CD4-positive, CD25-positive, alpha-beta regulatory T cell (primary cell): ENCODE data around the gene SFXN4. TPM values are rescaled to one million over a fixed set of nuclear protein-coding genes. Genes with fewer than 3 reads are reported as not detected.
A peak's percentile ranks its signal among the peaks of the same experiment; 100 is the strongest.
"Not testable (repeated sequence)": the region's sequence is repeated elsewhere in the genome, so short reads cannot be mapped to it uniquely, and the experiment has no call there.

Source experiments
- ATAC-seq, 2 donors: fragments of 150-1000 bp; cut with Tn5 transposase; one replicate each; pipeline ENCODE4 v1.10.0; 2021; ENCODE audit warnings: low read depth in 2 of 2, moderate number of reproducible peaks in 2 of 2, moderate library complexity in 1 of 2
- DNase-seq, 3 donors: peaks; one replicate each; pipeline versions ENCODE4 v3.0.0 to v3.0.0-alpha.2; 2012 to 2022; ENCODE audit warnings: mixed read lengths in 1 of 3
- H3K27ac ChIP-seq: one replicate; pipeline ENCODE4 v1.7.0; 2013; ENCODE audit warnings: mild to moderate bottlenecking, low read length; ENCODE audit not compliant: insufficient read depth, poor library complexity, severe bottlenecking
- H3K27me3 ChIP-seq: one replicate; pipeline ENCODE4 v1.7.0; 2013; ENCODE audit warnings: low read length; ENCODE audit not compliant: control insufficient read depth, insufficient read depth
- H3K36me3 ChIP-seq: one replicate; pipeline ENCODE4 v1.7.0; 2013; ENCODE audit warnings: mild to moderate bottlenecking, low read length, moderate library complexity; ENCODE audit not compliant: control insufficient read depth, insufficient read depth
- H3K4me1 ChIP-seq: 2 replicates; pipeline ENCODE4 v1.7.0; 2013; ENCODE audit warnings: mild to moderate bottlenecking, low read length; ENCODE audit not compliant: insufficient read depth, control insufficient read depth, poor library complexity, severe bottlenecking
- H3K4me3 ChIP-seq: one replicate; pipeline ENCODE4 v1.7.0; 2013; ENCODE audit warnings: low read depth, mild to moderate bottlenecking, low read length, moderate library complexity
- H3K9me3 ChIP-seq, 2 experiments: 1 replicate in 1 of 2; 2 replicates in 1 of 2; pipeline ENCODE4 v1.7.0; 2013; ENCODE audit warnings: low read length in 2 of 2, mild to moderate bottlenecking in 1 of 2, moderate library complexity in 1 of 2; ENCODE audit not compliant: control insufficient read depth in 2 of 2
- H3K27ac Mint-ChIP-seq, 3 donors: one replicate each; pipeline ENCODE4 v1.8.0; 2020 to 2022; ENCODE audit warnings: mild to moderate bottlenecking in 3 of 3, mixed read lengths in 3 of 3, moderate library complexity in 2 of 3
- H3K27me3 Mint-ChIP-seq: one replicate; pipeline ENCODE4 v1.8.0; 2022; ENCODE audit warnings: mild to moderate bottlenecking, mixed read lengths
- H3K36me3 Mint-ChIP-seq: one replicate; pipeline ENCODE4 v1.8.0; 2020; ENCODE audit warnings: mixed read lengths
- H3K4me1 Mint-ChIP-seq, 4 donors: one replicate each; pipeline ENCODE4 v1.8.0; 2020 to 2022; ENCODE audit warnings: mixed read lengths in 4 of 4, mild to moderate bottlenecking in 1 of 4
- H3K4me3 Mint-ChIP-seq, 4 donors: one replicate each; pipeline ENCODE4 v1.8.0; 2020 to 2022; ENCODE audit warnings: mild to moderate bottlenecking in 4 of 4, mixed read lengths in 4 of 4, moderate library complexity in 3 of 4
- H3K9me3 Mint-ChIP-seq, 7 donors: one replicate each; pipeline ENCODE4 v1.8.0; 2020 to 2022; ENCODE audit warnings: mixed read lengths in 7 of 7, mild to moderate bottlenecking in 3 of 7, moderate library complexity in 2 of 7
- polyA plus RNA-seq, 4 donors: library from polyadenylated mRNA; unstranded; fragments of 300-500 nt; fragmentation: Illumina TruSeq; gene quantifications; one replicate each; pipeline ENCODE4 v1.2.3, GENCODE V29; 2021
- total RNA-seq: library from RNA; stranded (reverse); gene quantifications from one replicate; pipeline ENCODE4 v1.2.3, GENCODE V29; 2022

Gene SFXN4
- total and polyA plus RNA-seq, 5 donors from 2014 or later, result 10.7 to 23.7 (median 15.1) TPM

DNA sequence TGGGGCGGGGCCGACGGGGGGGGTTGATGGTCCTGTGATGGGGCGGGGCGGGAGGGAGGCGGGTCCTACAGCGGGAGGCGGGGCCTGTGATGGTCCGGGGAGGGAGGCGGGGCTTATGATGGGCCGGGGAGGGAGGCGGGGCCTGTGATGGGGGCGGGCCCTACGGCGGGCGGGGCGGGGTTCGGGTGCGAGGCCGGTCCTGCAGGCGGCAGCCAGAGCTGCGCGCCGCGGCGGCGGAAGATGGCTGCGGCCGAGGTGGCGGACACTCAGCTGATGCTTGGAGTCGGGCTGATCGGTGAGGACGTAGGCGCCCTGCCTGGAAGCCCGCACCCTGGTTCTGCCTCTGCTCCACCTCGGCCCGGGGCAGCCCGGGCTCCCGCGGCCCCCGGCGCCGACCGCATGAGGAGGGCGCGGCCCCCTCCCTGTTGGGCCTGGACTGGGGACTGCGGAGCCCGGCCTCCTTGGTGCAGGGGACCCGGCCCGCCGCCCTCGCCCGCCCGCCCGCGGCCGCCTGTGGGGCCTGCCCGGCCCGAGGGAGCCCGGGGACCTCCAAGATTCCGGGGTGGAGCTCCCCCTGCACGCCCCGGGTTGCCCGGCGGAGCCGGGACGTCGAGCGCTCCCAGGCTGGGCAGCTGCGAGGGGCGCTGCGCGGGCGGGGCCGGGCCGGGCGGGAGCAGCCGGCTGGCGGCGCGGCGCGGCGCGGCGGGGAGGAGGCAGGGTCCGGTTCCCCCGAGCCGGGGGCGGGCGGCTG lies 61.4 kb downstream of the SFXN4 start, which contains the start of gene DENND10:
TSS of gene DENND10 (plus strand) at position 211 of the 751 bp plus-strand sequence. CDS start at position 241, 30 bp downstream.
- ATAC-seq (peak; percentile 79 to 82), DNase-seq (peak; percentile 64 to 82 (median 73))
- H3K27me3 ChIP-seq, result no peaks in the 10 kb centered on the region
- Mint-ChIP-seq H3K27ac (peak within 1 kb of the TSS; percentile 82 to 93 (median 87)), H3K4me3 (peak within 1 kb of the TSS; percentile 88 to 94 (median 90)), H3K9me3 (peaks cover 0 to 2% (median 0%) of the 10 kb centered on the region in 7 donors), H3K36me3 (peaks cover 7% of the 10 kb centered on the region), H3K4me1 (peaks cover 9 to 52% (median 20%) of the 10 kb centered on the region in 4 donors), H3K27me3 (no peaks in the 10 kb centered on the region)
- H3K9me3 ChIP-seq, result no peaks in the 10 kb centered on the region
- peak within 1 kb of the TSS; percentile 78 for H3K4me3 ChIP-seq
- peak within 1 kb of the TSS; percentile 67 for H3K27ac ChIP-seq
- H3K36me3 ChIP-seq, result peaks cover 5% of the 10 kb centered on the region
- peaks cover 13% of the 10 kb centered on the region for H3K4me1 ChIP-seq

DNA sequence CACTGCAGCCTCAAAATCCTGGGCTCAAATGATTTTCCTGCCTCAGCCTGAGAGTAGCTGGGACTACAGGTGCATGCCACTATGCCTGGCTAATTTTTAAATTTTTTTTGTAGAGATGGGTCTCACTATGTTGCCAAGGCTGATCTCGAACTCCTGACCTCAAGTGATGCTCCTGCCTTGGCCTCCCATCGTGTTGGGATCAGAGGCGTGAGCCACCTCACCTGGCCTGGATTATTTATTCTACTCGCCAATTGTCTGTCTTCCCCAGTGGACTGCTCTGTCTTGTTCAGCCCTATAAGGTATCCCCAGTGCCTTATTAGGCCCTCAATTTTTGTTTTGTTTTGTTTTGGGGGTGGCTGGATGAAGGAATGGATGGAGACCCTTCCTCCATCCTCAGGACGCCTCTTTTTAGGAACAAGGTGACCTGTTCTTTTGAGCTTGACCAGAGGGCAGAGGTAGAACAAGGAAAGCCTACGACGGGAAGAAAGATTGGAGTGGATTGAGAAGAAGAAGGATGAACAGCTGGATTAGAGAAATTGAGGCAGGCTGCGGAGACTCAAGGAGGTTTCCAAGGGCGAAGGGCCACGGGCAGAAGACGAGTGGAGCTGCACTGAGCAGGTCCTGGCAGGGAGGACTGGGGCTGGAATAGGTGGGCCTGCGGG lies 62.1 kb downstream of the SFXN4 start:
- DNase-seq (no peak), ATAC-seq (no peak)
- H3K27ac Mint-ChIP-seq, result peak overlapping the region in 2 of 3 donors; percentile 87 to 93
- H3K27me3 Mint-ChIP-seq, result no peaks in the 10 kb centered on the region
- Histone ChIP-seq H3K4me3 (peak overlapping the region; percentile 21), H3K27me3 (no peaks in the 10 kb centered on the region), H3K27ac (peak overlapping the region; percentile 67), H3K9me3 (no peaks in the 10 kb centered on the region), H3K4me1 (peaks cover 13% of the 10 kb centered on the region), H3K36me3 (no peaks in the 10 kb centered on the region)
- peaks cover 8 to 52% (median 20%) of the 10 kb centered on the region in 4 donors for H3K4me1 Mint-ChIP-seq
- H3K4me3 Mint-ChIP-seq, result peak overlapping the region; percentile 88 to 94 (median 90)
- H3K9me3 Mint-ChIP-seq, result peaks cover 0 to 2% (median 0%) of the 10 kb centered on the region in 7 donors
- H3K36me3 Mint-ChIP-seq, result peaks cover 6% of the 10 kb centered on the region

DNA sequence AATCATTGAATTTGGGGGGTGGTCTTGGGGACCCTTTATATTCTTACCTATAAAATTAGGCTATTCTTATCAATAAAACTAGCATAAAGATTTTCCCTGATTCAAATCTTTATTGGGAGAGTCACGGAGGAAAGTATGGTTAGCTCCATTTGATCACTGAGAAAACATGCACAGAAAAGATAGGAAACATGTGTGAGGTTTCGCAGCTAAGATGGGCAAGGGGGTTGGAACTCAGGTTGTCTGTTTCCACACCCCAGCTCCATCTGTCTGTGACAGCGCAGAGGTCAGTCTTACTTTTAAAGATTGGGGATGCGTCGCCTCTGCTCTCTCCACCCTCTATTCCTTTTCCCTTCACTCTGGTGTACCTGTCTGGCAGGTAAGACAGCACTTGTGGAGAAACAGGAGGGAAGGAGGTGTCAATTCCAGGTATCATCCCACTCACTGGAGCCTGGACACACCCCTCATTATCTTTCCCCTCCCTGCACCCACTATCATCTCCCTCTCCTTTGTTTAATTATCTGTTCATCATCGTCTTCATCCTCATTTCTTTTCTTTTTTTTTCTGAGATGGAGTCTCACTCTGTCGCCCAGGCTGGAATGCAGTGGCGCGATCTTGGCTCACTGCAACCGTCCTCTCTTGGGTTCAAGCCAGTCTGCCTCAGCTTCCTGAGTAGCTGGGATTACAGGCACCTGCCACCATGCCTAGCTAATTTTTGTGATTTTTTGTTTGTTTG lies 64.0 kb downstream of the SFXN4 start:
- Histone ChIP-seq H3K36me3 (no peaks in the 10 kb centered on the region), H3K27ac (no peak overlapping the region), H3K9me3 (no peaks in the 10 kb centered on the region), H3K27me3 (no peaks in the 10 kb centered on the region), H3K4me1 (peaks cover 15% of the 10 kb centered on the region), H3K4me3 (no peak overlapping the region)
- peak overlapping the region; percentile 38 to 87 (median 84) for H3K27ac Mint-ChIP-seq
- no peak for DNase-seq
- H3K4me1 Mint-ChIP-seq, result peaks cover 8 to 46% (median 17%) of the 10 kb centered on the region in 4 donors
- H3K36me3 Mint-ChIP-seq, result no peaks in the 10 kb centered on the region
- no peaks in the 10 kb centered on the region for H3K27me3 Mint-ChIP-seq
- H3K9me3 Mint-ChIP-seq, result peaks cover 0 to 2% (median 0%) of the 10 kb centered on the region in 7 donors
- H3K4me3 Mint-ChIP-seq, result peak overlapping the region in 2 of 4 donors; percentile 47 to 62
- ATAC-seq, result no peak

DNA sequence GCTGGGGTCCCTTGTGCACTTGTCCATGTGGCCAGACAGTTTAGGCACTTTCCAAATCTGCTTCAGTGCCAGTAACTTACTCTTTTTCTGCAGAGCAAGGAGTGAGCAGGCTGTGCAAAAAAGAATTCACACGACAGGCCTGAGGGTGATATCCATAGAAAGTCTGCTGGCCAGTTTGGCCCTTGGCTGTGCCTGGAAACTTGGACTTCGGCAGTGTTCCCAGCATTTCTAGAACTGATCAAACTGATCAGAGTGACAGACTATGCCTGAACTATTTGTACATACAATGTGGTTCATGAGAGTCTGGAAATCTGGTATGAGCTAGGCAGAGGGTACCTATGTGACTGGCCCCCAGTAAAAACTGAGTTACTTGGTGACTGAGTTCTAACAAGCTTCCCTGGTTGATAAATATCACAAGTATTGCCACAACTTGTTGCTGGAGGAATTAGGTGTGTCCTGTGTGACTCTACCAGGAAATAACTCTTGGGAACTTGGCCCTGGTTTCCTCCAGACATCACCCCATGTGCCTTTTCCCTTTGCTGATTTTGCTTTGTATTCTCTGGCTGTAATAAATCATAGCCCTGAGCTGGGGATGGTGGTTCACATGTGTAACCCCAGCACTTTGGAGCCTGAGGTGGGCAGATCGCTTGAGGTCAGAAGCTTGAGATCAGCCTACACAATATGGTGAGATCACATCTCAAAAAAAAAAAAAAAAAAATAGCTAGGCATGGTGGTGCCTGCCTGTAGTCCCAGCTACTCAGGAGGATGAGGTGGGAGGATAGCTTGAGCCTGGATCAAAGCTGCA lies 64.9 kb downstream of the SFXN4 start:
- peaks cover 22% of the 10 kb centered on the region for H3K4me1 ChIP-seq
- Mint-ChIP-seq H3K4me3 (peak overlapping the region in 2 of 4 donors; percentile 29 to 47), H3K27ac (peak overlapping the region in 2 of 3 donors; percentile 32 to 37), H3K4me1 (peaks cover 14 to 47% (median 24%) of the 10 kb centered on the region in 4 donors), H3K36me3 (no peaks in the 10 kb centered on the region), H3K9me3 (peaks cover 0 to 2% (median 0%) of the 10 kb centered on the region in 7 donors), H3K27me3 (no peaks in the 10 kb centered on the region)
- ATAC-seq, result no peak
- no peaks in the 10 kb centered on the region for H3K9me3 ChIP-seq
- no peaks in the 10 kb centered on the region for H3K27me3 ChIP-seq
- no peak overlapping the region for H3K27ac ChIP-seq
- no peaks in the 10 kb centered on the region for H3K36me3 ChIP-seq
- no peak overlapping the region for H3K4me3 ChIP-seq
- DNase-seq, result no peak

DNA sequence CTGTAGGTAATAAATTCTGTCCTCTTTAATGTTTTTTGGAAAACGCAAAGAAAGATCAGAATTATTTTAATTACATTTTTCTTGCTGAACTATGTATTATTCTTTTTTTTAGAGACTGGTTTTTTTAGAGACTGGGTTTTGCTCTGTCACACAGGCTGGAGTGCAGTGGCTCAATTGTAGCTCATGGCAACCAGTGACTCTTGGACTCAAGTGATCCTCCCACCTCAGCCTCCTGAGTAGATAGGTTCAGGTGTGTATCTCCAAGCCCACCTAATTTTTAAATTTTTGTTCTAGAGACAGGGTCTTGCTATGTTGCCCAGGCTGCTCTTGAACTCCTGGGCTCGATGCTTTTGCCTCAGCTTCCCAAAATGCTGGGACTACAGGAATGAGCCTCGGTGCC lies 66.9 kb downstream of the SFXN4 start:
- DNase-seq (no peak), ATAC-seq (no peak)
- no peak overlapping the region for H3K4me3 ChIP-seq
- no peaks in the 10 kb centered on the region for H3K36me3 ChIP-seq
- no peaks in the 10 kb centered on the region for H3K27me3 Mint-ChIP-seq
- peaks cover 21% of the 10 kb centered on the region for H3K4me1 ChIP-seq
- no peak overlapping the region for H3K27ac ChIP-seq
- H3K27ac Mint-ChIP-seq, result no peak overlapping the region
- H3K4me3 Mint-ChIP-seq, result no peak overlapping the region
- no peaks in the 10 kb centered on the region for H3K36me3 Mint-ChIP-seq
- no peaks in the 10 kb centered on the region for H3K9me3 ChIP-seq
- peaks cover 14 to 59% (median 26%) of the 10 kb centered on the region in 4 donors for H3K4me1 Mint-ChIP-seq
- peaks cover 0 to 2% (median 0%) of the 10 kb centered on the region in 7 donors for H3K9me3 Mint-ChIP-seq
- H3K27me3 ChIP-seq, result no peaks in the 10 kb centered on the region

DNA sequence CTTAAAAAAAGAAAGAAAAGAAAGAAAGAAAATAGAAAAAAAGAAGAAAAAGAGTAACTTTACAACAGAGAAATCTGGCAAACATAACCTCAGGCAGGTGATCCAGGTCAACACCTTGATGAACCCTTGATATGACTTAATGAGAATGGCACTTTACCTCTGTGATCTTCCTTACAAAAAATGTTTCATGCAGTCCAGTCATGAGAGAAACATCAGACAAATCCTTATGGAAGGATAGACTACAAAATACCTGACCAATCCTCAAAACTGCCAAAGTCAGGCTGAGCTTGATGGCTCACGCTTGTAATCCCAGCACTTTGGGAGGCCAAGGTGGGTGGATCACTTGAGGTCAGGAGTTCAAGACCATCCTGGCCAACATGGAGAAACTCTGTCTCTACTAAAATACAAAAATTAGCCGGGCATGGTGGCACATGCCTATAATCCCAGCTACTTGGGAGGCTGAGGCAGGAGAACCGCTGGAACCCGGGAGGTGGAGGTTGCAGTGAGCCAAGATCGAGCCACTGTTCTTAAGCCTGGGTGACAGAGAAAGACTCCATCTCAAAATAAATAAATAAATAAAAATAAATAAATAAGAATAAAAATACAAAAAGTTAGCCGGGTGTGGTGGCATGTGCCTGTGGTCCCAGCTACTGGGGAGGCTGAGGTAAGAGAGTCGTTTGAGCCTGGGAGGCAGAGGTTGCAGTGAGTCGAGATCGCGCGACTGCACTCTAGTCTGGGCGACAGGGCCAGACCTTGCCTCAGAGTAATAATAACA lies 68.7 kb downstream of the SFXN4 start:
- not testable (repeated sequence) for H3K4me3 ChIP-seq, DNase-seq, H3K9me3 Mint-ChIP-seq, H3K27me3 Mint-ChIP-seq, H3K9me3 ChIP-seq, H3K36me3 ChIP-seq, H3K36me3 Mint-ChIP-seq, H3K27me3 ChIP-seq, ATAC-seq
- Mint-ChIP-seq H3K4me1 (peaks cover 6 to 63% (median 23%) of the 10 kb centered on the region in 4 donors), H3K27ac (peak overlapping the region; percentile 89 to 100 (median 92)), H3K4me3 (peak overlapping the region in 2 of 4 donors; percentile 42 to 47)
- Histone ChIP-seq H3K4me1 (peaks cover 36% of the 10 kb centered on the region), H3K27ac (peak overlapping the region; percentile 58)
